Germinal center (tissue), 1 donor: ENCODE measurements around the gene ARFGAP2.

Experiments used
- DNase-seq: peaks from one replicate; pipeline ENCODE4 v3.0.0; 2012; ENCODE audit warnings: mixed read lengths, low spot score

The ARFGAP2 gene

GRCh38 chr11:47186700-47187695 lies 10.3 kb upstream of the ARFGAP2 start:
- DNase-seq: peak; percentile 68

- peak; percentile 70 for DNase-seq
Observed at GRCh38 chr11:47186076-47186699, 9.5 kb upstream of the ARFGAP2 start, which contains the start of gene PACSIN3. TSS of gene PACSIN3 (minus strand) at chr11:47186434. CDS start at chr11:47182727, 3,707 bp downstream.

- no peak for DNase-seq
Observed at GRCh38 chr11:47185305-47186075, 8.8 kb upstream of the ARFGAP2 start.

GRCh38 chr11:47184711-47185304 lies 8.1 kb upstream of the ARFGAP2 start:
- DNase-seq: no peak

GRCh38 chr11:47183969-47184368 lies 7.3 kb upstream of the ARFGAP2 start:
- no peak for DNase-seq

GRCh38 chr11:47183031-47183856 lies 6.6 kb upstream of the ARFGAP2 start:
- no peak for DNase-seq

- DNase-seq: no peak
Observed at GRCh38 chr11:47182380-47182779, 5.7 kb upstream of the ARFGAP2 start.

GRCh38 chr11:47181271-47181670 lies 4.6 kb upstream of the ARFGAP2 start:
- no peak for DNase-seq

- no peak for DNase-seq
Observed at GRCh38 chr11:47180006-47180787, 3.5 kb upstream of the ARFGAP2 start.

GRCh38 chr11:47179655-47179991 lies 2.9 kb upstream of the ARFGAP2 start:
- DNase-seq: peak; percentile 80

GRCh38 chr11:47178737-47179654 lies 2.3 kb upstream of the ARFGAP2 start:
- no peak for DNase-seq

GRCh38 chr11:47178316-47178715 lies 1.6 kb upstream of the ARFGAP2 start:
- no peak for DNase-seq

GRCh38 chr11:47177846-47178245 lies 1.2 kb upstream of the ARFGAP2 start:
- DNase-seq: no peak

- peak; percentile 86 for DNase-seq
Observed at GRCh38 chr11:47177229-47177845, 658 bp upstream of the ARFGAP2 start.

GRCh38 chr11:47175746-47176327 lies 842 bp downstream of the ARFGAP2 start:
- DNase-seq: no peak

GRCh38 chr11:47172740-47173336 lies 3.8 kb downstream of the ARFGAP2 start:
- no peak for DNase-seq

GRCh38 chr11:47171856-47172255 lies 4.8 kb downstream of the ARFGAP2 start:
- no peak for DNase-seq
